Measurements from ENCODE around the gene C3orf22.

C3orf22 gene

GRCh38 chr3:126546549-126547239, 12.0 kb downstream of the C3orf22 start:
- DNase-seq (ENCODE audit: low read depth): no peak
- TF ChIP-seq, protein P1, sequence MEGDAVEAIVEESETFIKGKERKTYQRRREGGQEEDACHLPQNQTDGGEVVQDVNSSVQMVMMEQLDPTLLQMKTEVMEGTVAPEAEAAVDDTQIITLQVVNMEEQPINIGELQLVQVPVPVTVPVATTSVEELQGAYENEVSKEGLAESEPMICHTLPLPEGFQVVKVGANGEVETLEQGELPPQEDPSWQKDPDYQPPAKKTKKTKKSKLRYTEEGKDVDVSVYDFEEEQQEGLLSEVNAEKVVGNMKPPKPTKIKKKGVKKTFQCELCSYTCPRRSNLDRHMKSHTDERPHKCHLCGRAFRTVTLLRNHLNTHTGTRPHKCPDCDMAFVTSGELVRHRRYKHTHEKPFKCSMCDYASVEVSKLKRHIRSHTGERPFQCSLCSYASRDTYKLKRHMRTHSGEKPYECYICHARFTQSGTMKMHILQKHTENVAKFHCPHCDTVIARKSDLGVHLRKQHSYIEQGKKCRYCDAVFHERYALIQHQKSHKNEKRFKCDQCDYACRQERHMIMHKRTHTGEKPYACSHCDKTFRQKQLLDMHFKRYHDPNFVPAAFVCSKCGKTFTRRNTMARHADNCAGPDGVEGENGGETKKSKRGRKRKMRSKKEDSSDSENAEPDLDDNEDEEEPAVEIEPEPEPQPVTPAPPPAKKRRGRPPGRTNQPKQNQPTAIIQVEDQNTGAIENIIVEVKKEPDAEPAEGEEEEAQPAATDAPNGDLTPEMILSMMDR (IDR thresholded peaks at IDR 0.05; ENCODE audit: insufficient read depth, low read depth, low read length, missing control alignments): no peak
- H3K4me3 ChIP-seq (ENCODE audit: low read length): no peak overlapping the region

- no peak overlapping the region for H3K4me3 ChIP-seq (ENCODE audit: low read length)
- no peak for DNase-seq (ENCODE audit: low read depth)
- TF ChIP-seq, protein P1 (IDR thresholded peaks at IDR 0.05; ENCODE audit: insufficient read depth, low read depth, low read length, missing control alignments): no peak
These were observed 12.7 kb downstream of the C3orf22 start for GRCh38 chr3:126546013-126546412.

DNA sequence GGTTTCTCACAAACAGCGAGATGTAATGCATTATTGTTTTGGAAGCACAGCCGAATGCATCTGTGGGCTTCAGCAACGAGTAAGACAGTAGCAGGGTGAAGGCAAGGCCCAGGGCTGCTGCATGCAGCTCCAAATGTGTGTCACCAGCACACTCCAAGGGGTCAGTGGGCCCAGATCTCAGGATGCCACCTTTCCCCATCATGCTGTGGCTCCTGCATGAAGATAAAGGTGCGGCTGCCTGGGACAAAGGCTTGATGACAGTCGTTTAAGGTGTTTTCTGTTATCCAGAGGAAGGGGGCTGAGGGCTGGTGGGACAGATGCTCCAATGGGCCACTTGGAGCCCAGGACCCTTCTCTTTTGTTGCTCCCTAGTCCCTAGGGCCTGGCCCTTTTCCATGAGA, 13.2 kb downstream of the C3orf22 start:
- H3K4me3 ChIP-seq (ENCODE audit: low read length): no peak overlapping the region
- no peak for DNase-seq (ENCODE audit: low read depth)
- TF ChIP-seq, protein P1 (IDR thresholded peaks at IDR 0.05; ENCODE audit: insufficient read depth, low read depth, low read length, missing control alignments): no peak

GRCh38 chr3:126544596-126545281, 14.0 kb downstream of the C3orf22 start:
- no peak for DNase-seq (ENCODE audit: low read depth)
- no peak overlapping the region for H3K4me3 ChIP-seq (ENCODE audit: low read length)
- TF ChIP-seq, protein P1 (IDR thresholded peaks at IDR 0.05; ENCODE audit: insufficient read depth, low read depth, low read length, missing control alignments): no peak

DNA sequence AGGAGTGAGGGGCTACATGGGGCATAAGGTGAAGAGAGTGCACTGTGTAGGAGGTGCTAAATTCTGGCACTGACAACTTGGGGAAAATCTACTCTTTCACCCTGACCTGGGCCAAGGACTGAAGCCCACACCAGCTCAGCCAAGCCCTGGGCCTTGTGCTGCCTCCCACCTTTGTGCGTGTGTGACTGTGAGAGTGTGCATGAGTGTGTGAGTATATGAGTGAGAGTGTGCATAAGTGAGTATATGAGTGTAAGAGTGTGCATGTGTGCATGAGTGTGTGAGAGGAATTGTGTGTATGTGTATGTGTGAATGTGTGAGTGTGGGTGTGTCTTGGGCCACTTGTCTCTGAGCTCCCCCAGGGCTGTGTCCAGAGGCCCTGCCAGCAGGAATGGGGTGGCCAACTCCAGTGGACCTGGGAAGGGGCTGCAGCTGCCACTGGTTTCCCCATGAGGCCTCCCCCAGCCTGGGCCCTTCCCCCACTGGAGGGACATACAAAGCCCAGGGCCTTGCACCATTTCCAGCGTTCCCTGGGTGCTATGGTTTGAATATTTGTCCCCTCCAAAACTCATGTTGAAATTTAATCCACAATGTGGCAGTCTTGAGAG, 15.2 kb downstream of the C3orf22 start:
- no peak for DNase-seq (ENCODE audit: low read depth)
- TF ChIP-seq, protein P1 (IDR thresholded peaks at IDR 0.05; ENCODE audit: insufficient read depth, low read depth, low read length, missing control alignments): no peak
- H3K4me3 ChIP-seq (ENCODE audit: low read length): no peak overlapping the region

DNA sequence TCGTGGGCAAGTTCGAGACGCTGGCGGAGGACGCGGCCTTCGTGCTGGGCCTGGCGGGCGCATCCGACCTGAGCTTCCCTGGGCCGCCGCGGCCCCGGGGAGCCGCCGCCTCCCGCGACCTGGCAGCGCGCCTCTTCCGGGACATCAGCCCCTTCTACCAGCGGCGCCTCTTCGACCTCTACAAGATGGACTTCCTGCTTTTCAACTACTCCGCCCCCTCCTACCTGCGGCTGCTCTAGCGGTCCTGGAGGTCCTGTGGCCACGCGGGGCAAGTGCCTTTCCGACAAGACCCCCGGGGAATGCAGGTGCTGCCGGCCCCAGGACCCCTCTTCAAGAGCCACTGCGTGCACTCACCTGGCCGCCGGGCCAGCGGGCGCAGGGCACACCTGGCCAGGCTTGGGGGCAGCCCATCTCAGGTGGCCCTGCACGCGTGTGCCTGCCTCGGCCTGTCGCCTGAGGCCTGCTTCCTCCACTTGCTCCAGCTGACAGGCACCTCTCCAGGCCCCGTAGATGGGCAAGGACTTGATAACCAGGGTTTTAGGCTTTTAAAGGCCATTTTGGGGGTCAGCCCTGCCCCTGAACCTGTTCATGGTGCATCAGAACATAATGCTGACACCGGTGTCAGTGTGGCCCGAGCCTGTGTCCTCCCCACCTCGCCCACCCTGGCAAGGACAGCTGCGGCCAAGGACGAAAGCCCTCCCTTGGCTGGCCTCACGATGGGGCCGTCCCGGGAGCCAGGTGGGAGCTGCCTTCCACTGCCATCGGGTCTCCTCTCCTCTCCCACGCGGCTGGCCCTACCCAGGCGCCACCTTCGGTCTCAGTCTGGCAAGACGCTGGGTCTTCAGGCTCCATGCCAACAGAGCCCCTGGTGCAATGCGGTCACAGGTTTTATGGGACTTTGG, 16.1 kb downstream of the C3orf22 start:
- no peak for DNase-seq (ENCODE audit: low read depth)
- TF ChIP-seq, protein P1 (IDR thresholded peaks at IDR 0.05; ENCODE audit: insufficient read depth, low read depth, low read length, missing control alignments): no peak
- no peak overlapping the region for H3K4me3 ChIP-seq (ENCODE audit: low read length)
